MG63 (cell line): ENCODE measurements around the gene PKD1L1. TPM values are rescaled to one million over a fixed set of nuclear protein-coding genes. Genes with fewer than 3 reads are reported as not detected.
A peak's percentile ranks its signal among the peaks of the same experiment; 100 is the strongest.
"Not testable (repeated sequence)": the region's sequence is repeated elsewhere in the genome, so short reads cannot be mapped to it uniquely, and the experiment has no call there.

Experiments
- DNase-seq: peaks from one replicate; pipeline ENCODE4 v3.0.0-alpha.2; 2020
- H3K27me3 ChIP-seq: fragments of 250-450 bp; sonication (Bioruptor Pico); 2 replicates; pipeline ENCODE4 v1.5.1; 2020; ENCODE audit warnings: mild to moderate bottlenecking, moderate library complexity
- H3K36me3 ChIP-seq: fragments of 250-450 bp; sonication (Bioruptor Pico); 2 replicates; pipeline ENCODE4 v1.5.1; 2020; ENCODE audit warnings: mild to moderate bottlenecking, moderate library complexity
- H3K4me3 ChIP-seq: fragments of 250-450 bp; sonication (Bioruptor Pico); 2 replicates; pipeline ENCODE4 v1.5.1; 2020; ENCODE audit warnings: mild to moderate bottlenecking, moderate library complexity
- H3K9me3 ChIP-seq: fragments of 250-450 bp; sonication (Bioruptor Pico); 2 replicates; pipeline ENCODE4 v1.5.1; 2020; ENCODE audit warnings: mild to moderate bottlenecking, moderate library complexity
- total RNA-seq: library from RNA; depleted of rRNA; stranded (reverse); fragments of >200 nt; shearing (Covaris generic); gene quantifications from 2 replicates; pipeline ENCODE4 v1.2.3, GENCODE V29; 2014; ENCODE audit warnings: low replicate concordance

The PKD1L1 gene
- total RNA-seq, 1 experiment from 2014 or later = 0.13 TPM

DNA sequence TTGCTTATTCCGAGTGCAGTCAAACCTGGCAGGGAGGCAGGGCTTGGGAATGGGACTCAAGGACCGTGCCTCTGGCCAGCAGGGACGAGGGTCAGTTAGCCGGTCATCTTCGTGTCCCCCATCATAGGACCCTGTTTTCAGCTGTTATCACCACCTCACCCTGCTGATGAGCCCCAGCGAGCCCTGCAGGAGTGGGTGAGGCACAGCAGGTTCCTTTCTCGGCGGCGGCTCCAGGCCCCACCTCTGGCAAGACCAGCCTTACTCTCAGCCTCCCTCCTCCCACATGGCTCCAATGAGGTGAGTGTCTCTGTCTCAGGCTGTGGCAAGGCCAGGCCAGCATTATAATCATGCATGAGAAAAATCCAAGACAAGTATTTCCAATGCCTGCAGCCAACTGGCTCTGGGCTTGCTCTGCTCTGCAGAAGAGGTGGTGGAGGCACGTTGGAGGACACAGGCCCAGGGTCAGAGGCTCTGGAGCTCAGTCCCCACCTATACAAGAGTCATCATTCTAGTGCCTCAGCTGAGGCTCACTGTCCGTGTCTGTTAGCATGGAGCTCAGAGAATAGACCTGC is 15.7 kb downstream of the PKD1L1 start:
- Histone ChIP-seq H3K4me3 (no peak overlapping the region), H3K9me3 (no peaks in the 10 kb centered on the region), H3K27me3 (no peaks in the 10 kb centered on the region), H3K36me3 (no peaks in the 10 kb centered on the region)
- peak; percentile 28 for DNase-seq

DNA sequence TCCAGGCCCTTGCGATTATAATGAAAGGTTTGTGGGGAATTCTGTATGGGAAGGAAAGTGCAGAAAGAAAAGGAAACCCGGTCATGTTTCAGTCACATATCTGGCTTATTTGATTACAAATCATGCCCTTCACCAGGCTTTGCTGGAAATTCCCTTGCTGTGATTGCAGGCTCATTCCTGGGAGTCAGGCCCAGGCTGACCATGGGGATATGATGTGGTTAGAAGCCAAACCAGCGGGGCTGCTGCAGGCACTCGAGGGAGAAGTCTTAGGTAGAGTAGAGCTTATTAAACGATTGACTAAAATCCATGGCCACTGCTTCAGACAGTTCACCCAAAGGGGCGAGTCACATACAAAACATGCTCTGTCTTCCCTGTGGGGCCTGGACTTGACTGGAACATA is 16.2 kb downstream of the PKD1L1 start:
- no peaks in the 10 kb centered on the region for H3K9me3 ChIP-seq
- H3K27me3 ChIP-seq = no peaks in the 10 kb centered on the region
- H3K36me3 ChIP-seq = no peaks in the 10 kb centered on the region
- no peak overlapping the region for H3K4me3 ChIP-seq
- DNase-seq = peak; percentile 78

DNA sequence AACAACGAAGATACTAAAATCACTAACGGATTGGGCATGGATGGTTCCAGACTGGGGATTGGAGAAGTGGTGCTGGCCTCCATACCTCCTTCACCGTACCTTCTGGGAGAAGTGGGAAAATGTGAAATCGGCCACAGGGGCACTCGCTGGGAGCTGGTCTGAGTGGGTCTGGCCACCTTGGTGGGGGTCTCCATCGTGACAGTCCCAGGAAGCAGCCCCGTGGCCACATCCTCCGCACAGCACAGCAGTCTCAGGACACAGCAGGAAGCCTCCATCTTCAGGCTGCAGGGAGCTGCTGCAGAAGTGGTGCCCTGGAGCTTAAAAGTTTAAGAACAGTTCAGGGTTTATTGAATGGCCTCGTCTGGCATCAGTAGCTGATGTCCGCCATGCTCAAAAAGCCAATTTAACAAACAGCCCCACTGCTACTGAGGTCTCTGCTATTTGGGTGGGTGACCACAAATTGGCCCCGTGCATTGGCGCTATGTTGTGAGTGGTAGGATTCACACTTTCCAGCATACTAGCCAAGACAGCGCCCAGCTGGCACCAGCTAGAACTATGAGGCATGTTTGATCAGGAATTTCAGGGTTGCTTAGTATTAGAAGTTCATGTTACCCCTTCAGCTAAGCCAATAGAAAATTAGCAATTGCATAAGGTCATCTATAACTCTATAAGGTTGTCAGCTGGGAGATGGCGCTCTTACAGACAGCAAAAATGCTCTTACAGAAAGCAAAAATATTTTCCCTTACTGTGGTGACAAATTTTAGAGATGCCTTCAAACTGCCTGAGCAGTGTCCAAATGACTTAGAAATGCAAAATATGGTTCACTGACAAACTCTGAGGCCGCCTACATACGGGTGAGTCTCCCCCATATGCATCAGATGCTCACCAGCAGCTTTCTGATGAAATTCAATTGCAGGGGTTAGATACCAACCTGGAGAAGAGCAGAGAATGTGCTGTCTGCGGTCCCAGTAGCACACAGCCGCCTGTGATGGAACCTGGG is 17.0 kb downstream of the PKD1L1 start:
- Histone ChIP-seq H3K27me3 (no peaks in the 10 kb centered on the region), H3K36me3 (no peaks in the 10 kb centered on the region), H3K9me3 (no peaks in the 10 kb centered on the region), H3K4me3 (no peak overlapping the region)
- DNase-seq = peak; percentile 83

DNA sequence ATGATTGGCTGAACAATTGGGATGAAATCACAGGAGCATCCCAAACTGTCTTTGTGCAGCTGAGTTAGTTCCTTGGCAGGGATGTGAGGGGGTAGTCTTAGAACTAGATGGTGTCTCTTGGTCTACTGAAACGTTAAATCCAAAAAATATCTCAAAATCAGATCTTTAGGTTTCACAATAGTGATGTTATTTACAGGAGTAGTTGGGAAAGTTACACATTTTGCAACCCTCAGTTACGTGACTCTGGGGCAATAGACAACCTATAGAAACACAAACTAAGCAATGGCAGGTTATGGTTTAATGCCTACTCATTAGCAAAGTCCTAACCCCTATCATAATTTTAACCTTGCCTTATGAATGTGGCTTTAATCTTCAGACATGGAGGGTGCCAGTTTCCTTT is 24.0 kb downstream of the PKD1L1 start:
- Histone ChIP-seq H3K27me3 (no peaks in the 10 kb centered on the region), H3K36me3 (no peaks in the 10 kb centered on the region), H3K4me3 (no peak overlapping the region), H3K9me3 (no peaks in the 10 kb centered on the region)
- DNase-seq = no peak

DNA sequence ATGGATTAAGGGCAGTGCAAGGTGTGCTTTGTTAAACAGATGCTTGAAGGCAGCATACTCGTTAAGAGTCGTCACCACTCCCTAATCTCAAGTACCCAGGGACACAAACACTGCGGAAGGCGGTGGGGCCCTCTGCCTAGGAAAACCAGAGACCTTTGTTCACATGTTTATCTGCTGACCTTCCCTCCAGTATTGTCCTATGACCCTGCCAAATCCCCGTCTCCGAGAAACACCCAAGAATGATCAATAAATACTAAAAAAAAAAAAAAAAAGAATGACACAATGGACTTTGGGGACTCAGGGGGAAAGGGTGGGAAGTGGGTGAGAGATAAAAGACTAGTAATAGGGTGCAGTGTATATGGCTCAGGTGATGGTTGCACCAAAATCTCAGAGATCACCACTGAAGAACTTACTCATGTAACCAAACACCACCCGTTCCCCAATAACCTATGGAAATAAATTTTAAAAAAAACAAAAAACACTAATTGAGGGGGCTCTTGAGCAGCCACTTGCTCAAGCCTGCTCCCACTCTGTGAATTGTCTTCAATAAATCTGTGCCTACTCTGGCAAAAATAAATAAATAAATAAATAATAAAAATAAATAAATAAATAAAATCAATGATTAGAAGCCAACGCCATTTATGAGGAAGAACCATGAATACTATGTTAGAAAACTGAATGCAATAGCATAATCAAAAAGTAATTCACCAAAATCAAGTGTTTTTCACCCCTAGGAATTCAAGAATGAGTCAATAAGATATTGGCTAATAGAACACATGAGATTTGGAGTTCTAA is 25.0 kb downstream of the PKD1L1 start:
- H3K4me3 ChIP-seq, DNase-seq, H3K9me3 ChIP-seq, H3K27me3 ChIP-seq, H3K36me3 ChIP-seq: not testable (repeated sequence)

DNA sequence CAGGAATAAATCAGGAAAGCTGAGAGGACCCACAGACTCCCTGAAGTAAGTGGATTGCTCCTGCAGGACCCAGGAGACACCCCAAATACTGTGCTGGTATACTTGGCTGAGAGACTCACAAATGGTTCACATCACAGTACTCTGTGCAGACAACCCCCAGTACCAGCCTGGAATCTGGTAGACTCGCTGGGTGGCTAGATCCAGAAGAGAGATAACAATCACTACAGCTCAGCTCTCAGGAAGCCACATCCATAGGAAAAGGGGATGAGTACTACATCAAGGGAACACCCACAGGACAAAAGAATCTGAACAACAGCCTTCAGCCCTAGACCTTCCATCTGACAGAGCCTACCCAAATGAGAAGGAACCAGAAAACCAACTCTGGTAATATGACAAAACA is 31.8 kb downstream of the PKD1L1 start:
- not testable (repeated sequence) for DNase-seq, H3K4me3 ChIP-seq, H3K27me3 ChIP-seq, H3K36me3 ChIP-seq, H3K9me3 ChIP-seq

DNA sequence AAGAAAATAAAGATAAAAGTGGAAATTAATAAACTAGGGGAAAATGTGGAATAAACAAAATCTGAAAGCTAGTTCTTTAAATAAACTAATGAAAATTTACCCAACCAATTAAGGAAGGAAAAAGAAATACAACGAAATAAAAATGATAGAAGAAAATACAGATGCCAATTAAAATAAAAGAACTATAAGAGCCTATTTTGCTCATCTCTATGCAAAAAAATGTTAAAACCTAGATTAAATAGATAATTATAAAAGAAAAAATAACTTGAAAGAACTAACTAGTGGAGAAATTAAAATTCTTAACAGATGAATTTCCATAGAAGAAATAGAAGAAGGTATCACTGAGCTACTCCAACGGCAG is 32.7 kb downstream of the PKD1L1 start:
- DNase-seq = no peak
- no peaks in the 10 kb centered on the region for H3K36me3 ChIP-seq
- H3K4me3 ChIP-seq = no peak overlapping the region
- no peaks in the 10 kb centered on the region for H3K27me3 ChIP-seq
- no peaks in the 10 kb centered on the region; the same call in 1 of the 2 replicates for H3K9me3 ChIP-seq

DNA sequence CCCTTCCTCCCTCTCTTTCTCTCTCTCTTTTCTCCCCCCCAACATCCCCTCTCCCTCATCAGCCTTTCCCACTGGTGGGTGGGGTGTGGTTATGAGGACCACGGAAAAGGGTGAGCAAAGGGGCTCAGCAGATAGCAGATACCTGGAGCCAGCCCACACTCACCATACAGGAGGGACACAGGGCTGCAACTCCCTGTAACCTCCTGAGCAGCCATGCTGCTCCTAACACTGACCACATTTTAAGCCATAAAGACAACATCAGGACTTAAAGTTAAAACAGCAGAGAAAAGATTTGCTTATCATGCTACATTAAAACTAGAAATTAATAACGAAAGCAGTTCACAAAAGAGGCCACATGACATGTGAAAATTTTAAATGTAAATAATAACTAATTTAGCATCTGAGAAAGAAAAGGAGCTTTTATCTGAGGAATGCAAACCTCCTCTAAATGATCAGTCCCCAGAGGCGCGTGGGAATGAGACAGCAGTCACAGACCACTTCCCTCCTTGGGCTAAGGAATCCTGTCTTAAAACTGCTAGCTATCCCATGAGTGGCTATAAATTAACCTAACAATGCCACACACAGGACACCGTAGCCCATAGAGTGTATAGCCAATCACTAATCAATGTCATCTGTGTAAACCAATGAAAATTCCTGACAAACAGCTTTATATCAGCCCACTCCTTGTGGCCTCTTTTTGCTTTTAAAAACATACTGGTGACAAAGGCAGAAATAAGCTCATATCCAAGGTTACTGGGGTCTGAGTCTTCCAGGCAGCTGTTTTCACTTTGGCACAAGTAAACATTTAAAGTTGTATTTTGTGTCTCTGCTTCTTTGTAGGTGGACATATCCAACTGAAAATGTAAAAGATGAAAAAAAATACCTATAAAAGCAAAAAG is 33.3 kb downstream of the PKD1L1 start:
- H3K4me3 ChIP-seq = no peak overlapping the region
- H3K36me3 ChIP-seq = no peaks in the 10 kb centered on the region
- no peak for DNase-seq
- no peaks in the 10 kb centered on the region for H3K27me3 ChIP-seq
- no peaks in the 10 kb centered on the region; the same call in 1 of the 2 replicates for H3K9me3 ChIP-seq

DNA sequence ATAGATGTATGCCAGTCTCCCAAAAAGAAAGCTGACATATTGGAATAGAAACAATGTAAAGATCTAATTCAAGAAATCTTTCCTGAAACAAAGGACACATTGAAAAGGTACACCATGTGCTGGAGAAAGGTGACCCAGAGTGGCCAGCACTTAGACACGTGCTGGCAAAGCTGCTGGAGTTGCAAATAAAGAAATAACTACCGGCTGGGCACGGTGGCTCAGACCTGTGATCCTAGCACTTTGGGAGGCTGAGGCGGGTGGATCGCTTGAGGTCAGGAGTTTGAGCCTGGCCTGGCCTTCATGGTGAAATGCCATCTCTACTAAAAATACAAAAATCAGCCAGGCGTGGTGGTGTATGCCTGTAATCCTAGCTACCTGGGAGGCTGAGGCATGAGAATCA is 35.9 kb downstream of the PKD1L1 start:
- Histone ChIP-seq H3K27me3 (no peaks in the 10 kb centered on the region), H3K36me3 (no peaks in the 10 kb centered on the region), H3K4me3 (no peak overlapping the region), H3K9me3 (no peaks in the 10 kb centered on the region)
- DNase-seq = no peak

DNA sequence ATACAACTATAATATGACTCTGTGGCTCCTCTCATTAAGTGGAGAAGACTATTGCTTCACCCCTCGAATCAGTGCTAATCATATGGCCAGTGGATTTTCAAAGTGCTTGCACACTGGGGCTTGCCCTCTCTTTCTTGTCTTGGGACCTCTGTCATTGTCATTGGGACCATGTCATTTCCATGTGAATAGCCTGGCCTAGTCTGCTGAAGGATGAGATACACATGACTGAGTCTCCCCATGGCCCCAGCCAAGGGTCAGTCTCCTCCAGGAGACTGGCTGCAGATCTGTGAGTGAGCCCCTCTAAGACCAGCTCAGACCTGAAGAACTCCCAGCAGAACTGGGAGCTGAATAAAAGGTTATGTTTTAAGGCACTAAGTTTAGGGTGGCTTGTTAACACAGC is 39.5 kb downstream of the PKD1L1 start:
- Histone ChIP-seq H3K9me3 (no peaks in the 10 kb centered on the region), H3K36me3 (no peaks in the 10 kb centered on the region), H3K4me3 (no peak overlapping the region), H3K27me3 (no peaks in the 10 kb centered on the region)
- no peak for DNase-seq

DNA sequence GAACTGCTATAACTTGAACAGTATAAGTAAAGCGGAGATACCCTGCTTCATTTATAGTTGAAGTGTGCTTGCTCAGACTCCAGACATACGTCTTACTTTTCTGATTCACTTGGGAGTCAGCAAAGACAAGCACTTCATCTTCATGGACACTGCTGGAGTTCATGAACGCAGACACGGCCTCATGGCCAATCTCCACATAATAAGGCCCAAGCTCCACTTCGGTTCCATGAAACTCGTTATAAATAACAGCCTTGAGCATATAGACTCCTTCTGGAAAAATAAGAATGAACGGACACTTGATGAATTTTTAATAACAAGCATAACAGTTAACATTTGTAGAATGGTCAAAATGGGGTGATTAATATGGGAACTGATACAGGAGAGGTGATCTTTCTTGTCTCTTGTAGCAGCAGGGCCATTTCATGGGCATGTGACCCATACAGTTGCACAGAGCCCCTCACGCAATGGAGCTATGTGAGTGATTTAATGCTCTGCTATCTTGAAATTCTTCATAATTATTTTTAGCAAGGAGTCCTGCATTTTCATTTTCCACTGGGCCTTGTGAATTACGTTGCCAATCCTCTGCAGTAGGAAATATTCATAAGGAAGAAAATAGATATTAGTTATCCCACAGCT is 40.2 kb downstream of the PKD1L1 start:
- Histone ChIP-seq H3K4me3 (no peak overlapping the region), H3K27me3 (no peaks in the 10 kb centered on the region), H3K9me3 (no peaks in the 10 kb centered on the region), H3K36me3 (no peaks in the 10 kb centered on the region)
- no peak for DNase-seq

DNA sequence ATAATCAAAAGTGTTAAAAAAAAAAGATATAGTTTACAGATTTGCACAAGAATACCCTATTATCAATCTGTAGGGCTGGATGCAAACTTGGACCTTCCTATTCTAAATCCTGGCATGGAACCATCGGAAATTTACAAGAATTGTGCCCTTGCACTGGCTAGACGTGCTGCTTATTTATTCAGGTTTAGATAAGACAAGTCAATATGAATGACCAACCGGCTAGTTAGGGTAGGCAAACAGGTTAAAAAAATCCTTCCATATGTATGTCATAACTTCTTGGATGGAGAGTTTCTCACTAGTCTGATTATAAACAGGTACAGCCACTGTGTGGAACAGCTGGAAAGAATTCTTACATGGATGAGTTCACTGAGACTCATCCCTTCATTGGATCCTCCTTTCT is 41.4 kb downstream of the PKD1L1 start:
- H3K36me3 ChIP-seq = no peaks in the 10 kb centered on the region
- H3K27me3 ChIP-seq = no peaks in the 10 kb centered on the region
- no peak for DNase-seq
- no peaks in the 10 kb centered on the region for H3K9me3 ChIP-seq
- no peak overlapping the region for H3K4me3 ChIP-seq

DNA sequence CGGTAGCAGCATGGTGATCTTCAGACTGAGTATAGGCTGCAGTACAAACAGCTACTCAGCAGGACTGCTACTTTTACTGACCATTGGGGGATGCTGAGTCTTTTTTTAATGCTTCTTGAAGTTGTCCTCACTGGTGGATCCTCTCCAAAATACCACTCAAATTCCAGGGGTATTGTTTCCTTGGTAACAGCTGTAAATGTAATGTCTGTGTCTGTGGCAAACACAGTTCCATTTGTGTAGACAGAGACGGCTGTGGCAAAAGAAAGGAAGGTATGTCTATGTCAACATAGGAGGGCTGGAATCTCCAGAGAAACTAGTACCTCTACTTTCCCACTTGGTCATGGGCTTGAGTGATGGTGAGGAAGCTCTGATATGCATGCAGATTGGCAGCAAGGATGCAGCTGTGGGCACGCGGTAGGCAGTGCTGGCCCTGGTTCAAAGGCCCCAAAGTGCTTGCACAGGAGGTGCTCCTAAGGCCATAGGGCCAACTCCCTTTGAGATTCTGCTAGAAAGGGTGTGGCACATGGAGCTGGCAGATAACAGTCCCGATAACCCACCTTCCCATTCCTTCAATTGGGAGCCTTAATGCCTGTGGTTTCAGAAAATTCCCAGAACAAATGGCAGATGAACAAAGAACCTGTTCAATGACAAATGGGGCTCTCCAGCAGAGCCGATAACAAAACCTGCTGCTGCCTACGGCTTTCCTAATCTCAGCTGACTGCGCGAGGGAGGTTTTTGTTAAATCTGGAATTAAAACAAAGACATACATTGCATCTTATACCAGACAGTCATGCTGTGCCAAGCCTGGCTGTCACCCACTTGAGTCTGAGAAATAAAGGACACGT is 43.0 kb downstream of the PKD1L1 start:
- Histone ChIP-seq H3K36me3 (no peaks in the 10 kb centered on the region), H3K9me3 (no peaks in the 10 kb centered on the region), H3K4me3 (no peak overlapping the region), H3K27me3 (no peaks in the 10 kb centered on the region)
- DNase-seq = no peak

DNA sequence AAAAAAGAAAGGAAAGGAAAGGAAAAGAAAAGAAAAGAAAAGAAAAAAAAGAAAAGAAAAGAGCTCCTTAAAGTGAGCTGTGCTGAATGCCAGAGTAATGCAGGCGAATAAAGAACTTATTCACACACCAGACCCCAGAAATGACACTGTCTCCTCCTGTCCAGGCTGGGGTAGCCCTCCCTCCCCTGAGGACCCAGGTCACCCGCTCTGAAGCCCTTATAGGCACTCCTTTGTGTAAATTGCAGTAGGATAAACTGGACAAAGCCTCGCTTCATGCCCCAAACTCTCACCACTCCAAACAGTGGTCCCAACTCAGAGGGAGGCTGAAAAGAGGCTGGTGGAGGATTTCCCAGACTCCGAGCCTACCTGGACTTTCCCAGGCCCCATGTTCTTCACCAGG is 46.3 kb downstream of the PKD1L1 start:
- DNase-seq = no peak
- Histone ChIP-seq H3K27me3 (no peaks in the 10 kb centered on the region), H3K36me3 (no peaks in the 10 kb centered on the region), H3K9me3 (no peaks in the 10 kb centered on the region), H3K4me3 (no peak overlapping the region)

DNA sequence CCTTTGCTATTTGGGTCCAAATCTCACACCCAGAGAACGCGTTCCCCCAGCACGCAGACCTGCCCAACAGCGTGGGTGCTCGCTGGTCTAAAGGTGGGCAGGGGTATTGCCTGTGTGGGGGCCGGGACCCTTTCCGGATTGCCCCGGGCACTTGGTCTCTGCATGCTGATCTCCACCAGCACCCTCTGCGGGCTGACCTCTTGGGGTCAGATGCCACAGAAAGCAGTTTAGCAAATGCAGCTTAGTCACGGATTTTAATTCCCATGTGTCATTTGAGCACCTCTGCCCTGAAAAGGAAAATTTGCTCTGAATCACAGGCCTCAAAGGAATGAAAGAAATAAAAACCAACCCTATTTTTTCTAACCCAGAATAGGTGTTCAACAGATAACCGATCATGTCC is 46.7 kb downstream of the PKD1L1 start:
- Histone ChIP-seq H3K9me3 (no peaks in the 10 kb centered on the region), H3K4me3 (no peak overlapping the region), H3K36me3 (no peaks in the 10 kb centered on the region), H3K27me3 (no peaks in the 10 kb centered on the region)
- DNase-seq = peak; percentile 32
